ENCODE measurements around the gene PDE4D. TPM values are rescaled to one million over a fixed set of nuclear protein-coding genes. Genes with fewer than 3 reads are reported as not detected.

The PDE4D gene
- total and polyA plus RNA-seq, 2 of the 4 experiments (the other 2 are of a cell fraction), result 1.4 to 7.9 TPM

- Histone ChIP-seq H3K4me3 (ENCODE audit: insufficient read depth, low read depth, low read length) (no peak overlapping the region), H2AK9ac (replicated peaks; ENCODE audit: low read depth, low read length, poor library complexity) (no peak overlapping the region), H3K9me3 (ENCODE audit: control insufficient read depth, insufficient read depth, low read length) (no peaks in the 10 kb centered on the region), H2BK120ac (ENCODE audit: low read depth, low read length) (no peak overlapping the region), H4K8ac (ENCODE audit: low read depth in 2 of 2, low read length in 2 of 2) (no peak overlapping the region), H3K56ac (ENCODE audit: extremely low read depth, insufficient read depth, low read length) (no peak overlapping the region), H3K9me1 (ENCODE audit: insufficient read depth, low read length) (peaks cover 5% of the 10 kb centered on the region; the same call in 1 of the 2 replicates), H4K20me1 (ENCODE audit: insufficient read depth, low read length) (peaks cover 26% of the 10 kb centered on the region), H3K4me1 (ENCODE audit: control insufficient read depth, insufficient read depth, low read length) (peaks cover 8% of the 10 kb centered on the region; the same call in 1 of the 2 replicates), H3K14ac (replicated peaks; ENCODE audit: low read depth, low read length) (no peak overlapping the region), H4K5ac (ENCODE audit: low read depth, low read length) (no peak overlapping the region), H4K91ac (ENCODE audit: insufficient read depth, low read depth, low read length) (no peak overlapping the region), H3K27ac (ENCODE audit: insufficient read depth, low read length) (no peak overlapping the region), H3K4ac (ENCODE audit: low read depth, low read length) (no peak overlapping the region), H3K36me3 (ENCODE audit: control insufficient read depth, insufficient read depth, low read length) (peaks cover 2% of the 10 kb centered on the region), H3K18ac (ENCODE audit: low read depth, low read length) (no peak overlapping the region), H3K23ac (ENCODE audit: low read depth, low read length) (no peak overlapping the region), H3K4me2 (ENCODE audit: low read depth, low read length) (no peak overlapping the region), H2BK20ac (ENCODE audit: low read depth, low read length) (no peak overlapping the region), H3K27me3 (ENCODE audit: control insufficient read depth, insufficient read depth, low read length) (no peaks in the 10 kb centered on the region), H3K79me1 (ENCODE audit: low read depth in 1 of 2, low read length in 2 of 2) (peaks cover 30 to 36% of the 10 kb centered on the region in 2 experiments), H3K9ac (ENCODE audit: low read depth, low read length) (no peak overlapping the region), H2AFZ (replicated peaks; ENCODE audit: low read length, poor library complexity) (no peak overlapping the region), H2AK5ac (ENCODE audit: low read depth, low read length) (no peak overlapping the region), H2BK15ac (ENCODE audit: low read depth, low read length) (no peak overlapping the region), H2BK5ac (ENCODE audit: low read depth, low read length, poor library complexity, severe bottlenecking) (no peak overlapping the region)
- intact Hi-C loops (cut with micrococcal nuclease), result no loop called here
- no TSS peak for BruUV-seq (replicated peaks)
- ATAC-seq (ENCODE audit: low read depth) (no peak), DNase-seq (no peak)
- 100% methylated on average over 2 of the region's 5 CpGs; no CpG with 5 or more reads in 1 of the 2 experiments for WGBS, 2 experiments (ENCODE audit: extremely low coverage in 2 of 2, insufficient read length in 1 of 2)
- CTCF ChIA-PET, result no interaction called here
- in situ Hi-C loops (cut with MboI; ENCODE audit: low sequenced_read_pairs), result loop anchor here (10.0 kb wide), 1 partner anchor 109 kb away; no protein-coding TSS in a partner anchor
- dilution Hi-C loops (cut with HindIII; ENCODE audit: low sequenced_read_pairs, unreplicated experiment), result no loop called here
- POLR2A ChIA-PET (ENCODE audit: unreplicated experiment), result no interaction called here
- TF ChIP-seq CTCF (conservative IDR thresholded peaks at IDR 0.05; ENCODE audit: low read depth, low read length), result no peak
- TF ChIP-seq NFE2L2 (IDR thresholded peaks at IDR 0.05; ENCODE audit: low read depth, low read length), result no peak
- no peak for TF ChIP-seq USF2 (IDR thresholded peaks at IDR 0.05; ENCODE audit: low read depth, low read length)
- no peak for TF ChIP-seq MAZ (IDR thresholded peaks at IDR 0.05; ENCODE audit: borderline replicate concordance, low read depth, low read length)
- TF ChIP-seq ELK1 (IDR thresholded peaks at IDR 0.05; ENCODE audit: borderline replicate concordance, low read depth, low read length), result no peak
- TF ChIP-seq MXI1 (IDR thresholded peaks at IDR 0.05; ENCODE audit: borderline replicate concordance, low read depth, low read length), result no peak
- no peak for TF ChIP-seq FOS (IDR thresholded peaks at IDR 0.05; ENCODE audit: low read depth, low read length)
- no peak for TF ChIP-seq CHD1 (IDR thresholded peaks at IDR 0.05; ENCODE audit: low read depth, low read length)
- no peak for TF ChIP-seq RCOR1 (IDR thresholded peaks at IDR 0.05; ENCODE audit: insufficient replicate concordance, low read length)
- no peak for TF ChIP-seq BHLHE40 (IDR thresholded peaks at IDR 0.05; ENCODE audit: low read depth, low read length)
- no peak for TF ChIP-seq RFX5 (IDR thresholded peaks at IDR 0.05; ENCODE audit: low read depth, low read length)
- TF ChIP-seq MAFK (IDR thresholded peaks at IDR 0.05; ENCODE audit: low read depth, low read length), result no peak
- no peak for TF ChIP-seq CEBPB (IDR thresholded peaks at IDR 0.05; ENCODE audit: low read depth, low read length)
- no peak for TF ChIP-seq SMC3 (IDR thresholded peaks at IDR 0.05; ENCODE audit: low read depth, low read length)
- no peak for TF ChIP-seq RAD21 (IDR thresholded peaks at IDR 0.05; ENCODE audit: low read length)
- no peak for TF ChIP-seq POLR2A (IDR thresholded peaks at IDR 0.05; ENCODE audit: low read depth, low read length)
Measured at GRCh38 chr5:59003641-59004040, 889.9 kb downstream of the PDE4D start.

Data from IMR-90 (cell line).